ENCODE data around the gene CEACAM6.

DNA sequence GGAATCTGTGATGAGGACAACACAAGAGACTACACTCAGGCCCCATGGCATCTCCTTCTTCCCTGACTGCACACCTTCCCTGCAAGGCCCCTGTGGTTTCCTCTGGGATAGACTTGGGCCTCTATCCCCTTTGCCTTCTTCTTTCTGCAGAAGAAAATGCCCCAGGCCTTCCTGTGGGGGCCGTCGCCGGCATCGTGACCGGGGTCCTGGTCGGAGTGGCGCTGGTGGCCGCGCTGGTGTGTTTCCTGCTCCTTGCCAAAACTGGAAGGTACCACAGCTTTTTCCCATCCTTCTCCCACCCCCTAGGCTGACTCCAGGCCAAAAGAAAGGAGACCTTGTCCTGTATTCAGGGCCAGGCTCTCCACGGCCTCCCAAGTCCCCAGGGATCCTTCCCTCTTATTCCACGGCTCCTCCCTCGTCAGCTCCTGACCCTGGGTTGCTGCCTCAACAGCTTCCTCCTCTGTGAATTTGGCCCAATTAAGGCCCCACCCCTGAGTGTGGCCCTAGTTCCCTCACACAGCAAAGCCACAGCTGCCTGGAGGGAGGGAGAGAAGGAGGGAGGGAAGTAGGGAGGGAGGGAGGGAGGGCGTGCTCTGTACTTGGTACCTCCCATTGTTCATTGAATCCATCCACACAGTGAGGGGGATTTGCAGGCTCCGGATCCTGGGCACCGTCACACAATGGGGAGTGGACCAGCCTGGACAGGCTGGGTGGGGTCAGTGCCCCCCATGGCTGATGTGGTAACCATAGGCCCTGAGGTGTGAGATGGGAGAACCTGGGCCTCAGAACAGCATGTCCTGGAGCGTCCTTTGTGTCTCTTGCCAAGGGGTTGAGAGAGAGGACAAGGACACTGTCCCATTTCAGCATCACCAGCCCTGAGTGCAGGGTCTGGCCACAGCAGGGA lies 53.6 kb downstream of the CEACAM6 start:
- no peak for TF ChIP-seq EP300 (IDR thresholded peaks at IDR 0.05; ENCODE audit: low read length)
- no peak for TF ChIP-seq TAF7 (tag; IDR thresholded peaks at IDR 0.05)
- no peak for TF ChIP-seq CAMTA2 (CRISPR knock-in tag; conservative IDR thresholded peaks at IDR 0.05)
- TF ChIP-seq, protein P1, sequence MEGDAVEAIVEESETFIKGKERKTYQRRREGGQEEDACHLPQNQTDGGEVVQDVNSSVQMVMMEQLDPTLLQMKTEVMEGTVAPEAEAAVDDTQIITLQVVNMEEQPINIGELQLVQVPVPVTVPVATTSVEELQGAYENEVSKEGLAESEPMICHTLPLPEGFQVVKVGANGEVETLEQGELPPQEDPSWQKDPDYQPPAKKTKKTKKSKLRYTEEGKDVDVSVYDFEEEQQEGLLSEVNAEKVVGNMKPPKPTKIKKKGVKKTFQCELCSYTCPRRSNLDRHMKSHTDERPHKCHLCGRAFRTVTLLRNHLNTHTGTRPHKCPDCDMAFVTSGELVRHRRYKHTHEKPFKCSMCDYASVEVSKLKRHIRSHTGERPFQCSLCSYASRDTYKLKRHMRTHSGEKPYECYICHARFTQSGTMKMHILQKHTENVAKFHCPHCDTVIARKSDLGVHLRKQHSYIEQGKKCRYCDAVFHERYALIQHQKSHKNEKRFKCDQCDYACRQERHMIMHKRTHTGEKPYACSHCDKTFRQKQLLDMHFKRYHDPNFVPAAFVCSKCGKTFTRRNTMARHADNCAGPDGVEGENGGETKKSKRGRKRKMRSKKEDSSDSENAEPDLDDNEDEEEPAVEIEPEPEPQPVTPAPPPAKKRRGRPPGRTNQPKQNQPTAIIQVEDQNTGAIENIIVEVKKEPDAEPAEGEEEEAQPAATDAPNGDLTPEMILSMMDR (IDR thresholded peaks at IDR 0.05 in 2 of 3, conservative IDR thresholded peaks at IDR 0.05 in 1 of 3; ENCODE audit: insufficient read depth in 2 of 3, low read depth in 1 of 3, low read length in 3 of 3) = no peak
- no peak for TF ChIP-seq PHF20 (IDR thresholded peaks at IDR 0.05; ENCODE audit: partially characterized antibody)
- TF ChIP-seq, protein P2, sequence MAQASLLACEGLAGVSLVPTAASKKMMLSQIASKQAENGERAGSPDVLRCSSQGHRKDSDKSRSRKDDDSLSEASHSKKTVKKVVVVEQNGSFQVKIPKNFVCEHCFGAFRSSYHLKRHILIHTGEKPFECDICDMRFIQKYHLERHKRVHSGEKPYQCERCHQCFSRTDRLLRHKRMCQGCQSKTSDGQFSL (CRISPR knock-in tag; IDR thresholded peaks at IDR 0.05) = no peak
- TF ChIP-seq, protein P2 (tag; IDR thresholded peaks at IDR 0.05) = no peak
